Amniotic stem cell (primary cell): Measurements from ENCODE around the gene KCNA2.

ENCODE experiments used
- DNase-seq: peaks from one replicate; lab custom pipeline; 2025; lab: John Stamatoyannopoulos, UW

The KCNA2 gene

DNA sequence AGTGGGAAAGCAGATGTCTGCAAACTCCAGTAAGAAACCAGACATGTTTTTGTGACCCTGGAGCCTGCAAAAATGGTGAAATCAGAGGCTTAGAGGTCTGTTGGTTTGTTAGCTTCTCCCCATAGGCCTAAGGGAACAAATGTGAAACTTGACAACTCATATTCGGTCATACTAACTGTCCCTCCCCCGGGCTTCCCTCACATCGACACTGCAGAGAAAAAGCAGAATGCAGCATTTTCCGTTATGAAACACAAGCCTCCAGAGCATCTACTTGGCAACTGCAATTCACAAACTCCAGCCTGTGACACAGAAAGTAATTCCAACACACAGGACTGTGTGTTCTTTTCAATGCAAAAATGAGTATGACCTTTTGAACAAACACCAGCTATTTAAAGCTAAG, 3.7 kb downstream of the KCNA2 start:
- no peak for DNase-seq

DNA sequence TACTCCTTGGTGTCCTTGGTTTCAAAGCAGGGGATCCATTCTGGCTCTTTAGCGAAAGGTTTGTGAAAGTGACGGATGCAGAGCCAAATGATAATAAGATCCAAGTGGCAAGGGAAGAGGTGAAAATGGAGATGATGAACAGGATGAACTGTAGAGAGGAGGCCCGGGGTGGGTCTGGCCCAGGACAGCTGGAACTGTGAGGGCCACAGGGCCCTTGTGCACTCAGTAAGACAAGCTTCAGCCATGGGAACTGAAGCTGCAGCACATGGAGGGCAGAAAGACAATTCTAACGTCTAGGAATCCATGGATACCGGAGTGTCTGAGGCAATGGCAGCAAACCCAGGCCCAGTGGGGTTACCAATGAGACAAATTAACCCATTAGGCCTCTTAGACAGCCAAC, 4.8 kb downstream of the KCNA2 start:
- DNase-seq, result no peak

DNA sequence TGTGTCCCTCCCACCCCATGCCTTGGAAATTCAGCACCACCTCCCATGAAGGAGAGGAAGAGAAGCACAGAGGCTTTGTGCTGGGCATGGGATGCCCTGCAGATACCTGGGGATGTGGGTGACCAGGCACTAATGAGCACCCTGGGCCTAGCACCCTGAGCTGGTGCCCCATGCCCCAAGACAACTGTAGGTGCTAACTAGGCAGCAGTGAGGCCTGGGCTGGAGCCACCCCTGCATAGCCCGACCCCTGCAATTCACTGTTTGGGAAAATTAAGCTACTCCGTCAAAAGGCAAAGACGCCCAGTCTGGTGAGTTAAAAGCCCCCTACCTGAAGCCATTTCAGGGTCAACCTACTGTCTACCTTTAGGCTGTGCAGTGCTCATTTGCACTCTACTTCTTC, 5.4 kb downstream of the KCNA2 start:
- DNase-seq, result no peak

DNA sequence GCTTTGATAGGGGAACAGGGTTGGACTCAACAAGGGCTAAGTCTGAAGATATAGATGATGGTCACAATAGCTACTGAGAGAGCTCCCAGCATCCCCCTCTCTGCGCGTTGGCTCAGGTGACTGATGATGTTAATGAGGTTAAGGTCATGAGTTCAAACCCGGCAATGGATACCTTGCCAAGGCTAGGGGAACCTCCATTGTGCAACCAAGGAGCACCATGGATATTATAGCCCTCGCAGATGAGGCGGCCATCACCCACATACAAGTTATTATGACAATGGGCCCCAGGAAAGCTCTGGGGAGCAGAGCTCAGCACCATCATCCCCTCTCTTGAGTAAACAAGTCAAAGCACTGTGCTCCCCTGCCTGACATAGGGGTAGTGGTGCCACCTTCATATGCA, 8.2 kb downstream of the KCNA2 start:
- no peak for DNase-seq

DNA sequence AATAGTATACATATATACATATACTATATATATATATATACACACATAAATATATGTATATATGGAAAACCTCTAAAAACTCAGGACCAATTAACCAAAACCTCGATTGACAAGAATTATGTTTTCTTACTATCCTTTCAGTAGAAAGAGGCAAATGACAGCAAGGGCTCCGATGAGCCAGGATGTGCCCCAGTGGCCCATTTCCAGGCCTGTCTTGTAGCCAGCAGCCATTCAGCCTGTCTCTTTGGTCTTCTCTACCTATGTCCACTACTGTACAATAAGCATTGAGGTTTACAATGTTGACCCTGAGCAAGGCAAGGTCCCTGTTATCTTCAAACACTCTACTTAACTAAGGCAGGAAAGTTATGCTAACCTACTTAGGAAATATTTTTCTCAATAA, 9.8 kb downstream of the KCNA2 start:
- DNase-seq, result no peak

DNA sequence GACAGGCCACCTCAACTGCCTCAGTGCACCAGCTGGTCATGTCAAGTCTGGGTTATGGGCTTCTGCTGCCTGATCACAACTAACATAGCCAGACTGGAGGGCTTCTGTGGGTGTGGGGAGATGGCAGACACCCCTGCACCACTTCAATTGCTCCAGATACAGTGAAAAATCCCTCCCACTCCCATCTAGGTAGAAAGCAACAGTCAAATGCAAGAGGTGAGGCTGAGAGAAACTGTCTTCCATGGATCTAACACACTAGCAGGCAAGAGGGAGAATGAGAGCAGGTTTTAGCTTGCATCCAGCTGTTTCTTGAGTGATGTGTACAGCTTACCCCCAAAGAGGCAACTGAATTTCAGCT, 10.8 kb downstream of the KCNA2 start:
- no peak for DNase-seq

DNA sequence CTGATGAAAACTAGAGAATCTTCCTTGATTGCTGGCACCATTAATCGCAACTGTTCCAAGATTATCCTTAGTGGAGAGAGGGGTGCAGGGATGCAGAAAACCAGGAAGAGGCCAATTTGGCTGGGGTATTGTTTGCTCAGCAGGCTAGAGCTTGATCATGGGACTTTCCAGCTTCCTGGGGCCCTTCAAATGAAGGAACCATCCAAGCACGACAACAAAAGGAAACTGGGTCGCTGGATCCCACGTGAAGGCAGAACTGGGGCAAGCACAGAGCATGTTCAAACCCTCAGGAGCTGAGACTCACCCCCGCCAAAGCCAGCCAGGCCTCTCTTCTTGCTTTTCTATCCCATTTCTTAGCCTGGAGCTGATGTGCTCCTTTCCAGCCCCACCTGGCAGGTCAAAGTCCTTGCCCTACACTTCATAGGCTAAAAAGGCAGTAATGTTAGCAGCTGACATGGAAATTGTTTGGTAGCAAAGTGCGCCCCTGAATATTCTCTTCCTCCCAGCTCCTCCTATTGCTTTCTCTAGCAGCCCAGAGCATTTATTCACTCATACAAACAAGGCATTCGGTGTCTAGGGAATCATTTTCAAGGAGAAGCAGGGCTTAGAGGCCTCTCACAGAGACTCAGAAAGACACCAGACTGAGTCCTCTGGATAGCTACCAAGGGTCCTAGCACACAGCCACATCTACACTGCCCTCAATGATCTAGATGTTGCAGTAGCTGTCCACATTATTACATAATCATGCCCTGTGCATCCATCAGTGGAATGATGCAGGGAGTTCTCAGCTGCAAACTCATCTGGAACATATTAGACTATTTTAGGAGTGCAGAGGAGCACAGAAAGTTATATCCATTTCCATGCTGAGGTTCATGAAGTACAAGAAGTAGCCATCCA, 11.5 kb downstream of the KCNA2 start:
- DNase-seq, result no peak

DNA sequence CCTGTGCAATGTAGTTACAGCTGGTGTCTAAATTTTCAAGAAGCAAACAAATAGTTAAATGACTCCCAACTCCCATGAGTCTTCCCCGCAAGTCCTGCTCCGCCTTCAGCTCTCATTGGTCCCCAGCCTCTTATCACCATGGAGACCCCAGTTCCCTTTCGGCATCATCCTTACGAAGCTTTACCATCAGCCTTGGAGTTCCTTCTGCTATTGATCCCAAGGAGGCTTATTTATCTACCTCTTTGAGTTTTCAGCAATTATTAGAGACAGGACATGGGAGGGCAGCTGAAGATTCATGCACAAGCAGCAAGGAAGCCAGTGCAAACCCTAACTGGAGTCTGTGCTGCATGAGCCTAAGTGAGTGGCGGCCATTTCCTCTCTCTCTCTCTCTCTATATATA, 12.3 kb downstream of the KCNA2 start:
- DNase-seq, result no peak

DNA sequence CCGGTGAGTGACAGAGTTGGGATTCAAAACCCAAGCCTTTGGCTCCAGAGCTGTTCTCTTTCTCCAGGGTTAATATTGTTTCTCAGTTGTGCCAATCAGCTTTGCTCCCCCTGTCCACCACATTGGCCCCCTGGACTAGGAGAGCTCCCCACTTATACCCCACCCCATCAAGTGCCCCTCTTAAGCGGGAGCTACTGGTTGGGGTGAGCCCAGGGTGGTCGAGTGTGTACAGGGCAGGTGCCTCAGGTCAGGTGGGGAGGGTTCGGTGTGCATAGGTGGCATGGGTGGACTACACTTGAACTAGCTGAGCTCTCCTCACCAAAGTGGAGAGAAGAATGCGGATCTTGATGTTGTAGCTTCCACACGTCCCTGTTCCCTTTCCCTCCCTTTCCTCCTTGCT, 14.2 kb downstream of the KCNA2 start:
- no peak for DNase-seq

DNA sequence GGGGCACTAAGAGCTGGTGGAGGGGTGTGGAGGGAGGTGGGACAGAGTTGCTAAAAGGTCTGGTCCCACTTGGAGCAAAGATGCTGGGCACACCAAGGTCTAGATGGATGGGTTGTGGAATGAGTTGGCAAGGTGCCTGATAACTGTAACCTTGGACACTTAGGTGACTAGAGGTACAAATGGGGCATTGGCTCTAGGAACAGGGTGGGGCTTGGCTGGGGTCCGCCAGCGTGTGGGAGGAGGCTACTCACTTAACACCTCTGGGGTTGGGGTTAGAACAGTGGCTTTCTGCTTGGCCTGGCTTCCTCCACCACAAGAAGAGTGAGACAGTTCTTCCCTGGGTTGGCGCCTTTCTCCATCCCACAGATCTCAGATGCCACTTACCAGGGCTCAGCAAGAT, 17.2 kb downstream of the KCNA2 start:
- no peak for DNase-seq

DNA sequence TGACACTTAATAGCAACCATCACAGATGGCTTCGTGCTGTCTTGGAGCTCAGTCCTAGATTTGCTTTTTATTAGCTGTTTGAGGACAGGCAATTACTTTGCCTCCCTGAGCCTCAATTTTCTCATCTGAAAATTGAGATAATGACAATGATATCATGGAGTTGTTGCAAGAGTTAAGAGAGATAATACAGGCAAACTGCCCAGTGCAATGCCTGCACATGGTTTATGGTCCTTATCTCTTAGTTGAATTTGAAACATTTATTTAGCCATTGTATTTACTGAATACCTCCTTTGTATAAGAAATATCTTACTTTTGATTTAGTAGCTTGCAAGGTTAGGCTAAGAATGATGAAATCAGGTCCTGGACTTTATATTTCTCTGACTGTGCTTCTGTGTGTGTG, 17.7 kb downstream of the KCNA2 start:
- no peak for DNase-seq

DNA sequence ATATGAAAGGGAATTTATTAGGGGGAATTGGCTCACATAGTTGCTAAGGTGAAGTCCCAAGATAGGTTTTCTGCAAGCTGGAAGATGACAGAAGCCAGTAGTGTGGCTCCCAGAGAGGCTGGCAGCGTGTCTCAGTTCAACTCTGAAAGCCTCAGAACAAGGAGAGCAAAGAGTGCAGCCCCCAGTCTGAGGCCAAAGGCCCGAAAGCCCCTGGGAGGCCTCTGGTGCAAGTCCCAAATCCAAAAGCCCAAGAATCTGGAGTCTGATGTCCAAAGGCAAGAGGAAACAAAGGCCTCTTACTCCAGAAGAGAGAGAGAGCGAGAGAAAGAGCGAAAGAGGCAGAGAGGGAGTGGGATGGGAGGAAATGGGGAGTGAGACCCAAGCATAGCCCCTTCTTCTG, 18.3 kb downstream of the KCNA2 start:
- no peak for DNase-seq

DNA sequence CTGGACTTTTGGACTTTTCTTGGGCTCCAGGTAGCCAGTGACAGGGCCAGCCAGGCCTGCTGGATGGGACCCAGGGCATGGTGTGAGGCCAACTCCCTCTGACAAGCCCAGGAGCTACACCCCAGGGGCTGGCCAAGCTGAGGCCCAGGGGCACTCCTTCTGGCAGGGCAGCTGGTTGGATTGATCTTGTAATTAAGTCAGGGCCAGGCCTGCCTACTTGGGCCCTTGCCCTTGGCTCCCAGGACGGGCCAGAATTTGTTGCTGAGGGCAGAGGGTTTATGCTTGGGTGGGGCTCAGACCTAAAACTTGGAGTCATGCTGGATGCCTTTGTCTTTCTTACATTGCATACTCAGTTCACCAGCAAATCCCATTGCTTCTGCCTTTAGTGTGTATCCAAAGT, 20.7 kb downstream of the KCNA2 start:
- no peak for DNase-seq

DNA sequence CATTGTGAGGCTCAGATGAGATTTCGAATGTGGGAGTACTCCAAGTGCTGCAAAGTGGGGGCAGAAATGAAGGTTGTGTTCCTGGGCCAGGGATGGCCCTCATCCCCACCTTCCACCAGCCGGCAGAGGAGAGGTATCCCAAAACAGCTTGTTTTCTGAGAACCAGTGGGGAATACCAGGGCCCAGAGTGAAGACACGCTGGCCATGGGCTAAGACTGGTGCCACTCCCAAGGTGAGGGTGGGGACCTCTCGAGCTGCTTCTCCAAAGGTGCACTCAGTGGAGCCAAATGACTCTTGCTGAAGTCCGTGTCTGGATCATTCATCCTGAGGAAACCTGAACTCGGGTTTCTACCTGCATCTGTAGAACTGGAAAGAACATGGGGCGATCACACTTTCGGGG, 22.1 kb downstream of the KCNA2 start:
- DNase-seq, result no peak

DNA sequence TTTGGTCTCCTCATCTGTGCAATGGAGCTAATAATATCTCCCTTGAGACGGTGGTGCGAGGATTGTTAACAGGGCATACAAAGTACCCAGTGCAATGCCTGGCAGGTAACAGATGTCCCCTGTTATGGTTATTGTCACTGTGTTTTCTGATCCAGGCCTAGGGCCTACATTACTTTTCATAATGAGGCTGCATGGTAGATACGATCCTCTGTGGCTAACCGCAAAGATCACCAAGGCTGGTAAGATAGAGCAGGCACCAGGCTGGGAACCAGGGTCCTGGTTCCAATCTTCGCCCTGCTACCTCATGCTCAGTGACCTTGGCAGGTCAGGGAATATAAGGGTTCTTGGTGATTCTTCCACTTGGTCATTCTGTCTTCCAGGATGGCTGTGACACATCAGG, 22.7 kb downstream of the KCNA2 start:
- DNase-seq, result no peak

DNA sequence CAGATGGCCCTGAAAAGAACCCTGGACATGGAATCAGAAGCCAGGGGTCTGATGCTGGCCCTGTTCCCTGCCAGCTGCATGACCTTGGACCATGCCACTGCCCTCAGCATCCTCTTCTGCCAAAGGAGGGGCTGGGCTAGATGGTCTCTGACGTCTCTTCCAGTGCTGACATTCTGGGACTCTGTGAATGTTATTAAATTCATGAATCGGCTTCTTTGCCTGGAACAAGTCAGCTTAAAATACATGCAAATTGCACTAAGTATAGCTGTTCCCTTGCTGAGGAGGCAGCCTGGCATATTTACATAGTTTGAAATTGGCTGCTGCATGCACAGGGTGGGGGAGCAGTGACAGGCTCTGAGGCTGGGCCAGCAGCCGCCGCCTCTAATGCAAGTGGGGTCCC, 23.8 kb downstream of the KCNA2 start:
- no peak for DNase-seq

DNA sequence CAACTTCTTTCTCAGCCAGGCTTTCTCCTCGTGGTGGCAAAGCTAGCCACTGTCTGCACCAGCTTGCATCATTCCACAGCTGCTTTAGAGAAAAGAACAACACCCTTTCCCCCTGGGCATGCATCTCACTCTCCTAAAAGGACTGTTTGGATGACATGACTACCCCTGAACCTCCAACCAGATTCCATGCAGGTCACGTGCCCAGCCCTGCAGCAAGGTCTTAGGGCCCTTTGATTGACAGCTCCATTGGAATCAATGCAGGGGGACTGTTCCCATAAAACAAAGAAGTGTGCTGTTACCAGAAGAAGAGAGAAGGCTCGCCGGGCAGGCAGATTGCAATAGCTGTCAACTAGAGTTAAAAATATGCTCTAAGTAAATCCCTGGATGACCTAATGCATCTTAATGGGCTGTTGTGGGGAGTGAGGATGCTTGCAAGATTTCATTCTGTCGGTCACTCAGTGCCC, 24.4 kb downstream of the KCNA2 start:
- DNase-seq, result no peak

DNA sequence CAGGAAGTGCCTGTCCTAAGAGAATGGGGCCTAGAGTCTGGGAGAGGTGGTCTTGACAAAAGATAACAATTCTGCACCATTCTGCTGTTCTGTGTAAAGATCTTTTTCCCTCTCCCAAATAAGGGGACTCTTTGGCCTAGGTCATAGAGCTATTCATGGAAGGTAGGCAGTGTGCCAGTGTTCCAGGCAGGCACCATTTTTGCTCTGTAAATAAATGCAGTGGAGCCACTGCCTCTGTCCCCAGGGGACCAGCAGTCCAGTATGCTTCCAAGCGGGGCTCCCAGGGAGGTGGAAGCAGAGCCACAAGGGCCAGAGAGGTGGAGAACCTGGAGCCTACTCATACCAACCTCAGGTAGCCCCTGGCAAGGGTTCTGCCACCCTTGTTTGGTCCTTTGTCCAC, 25.9 kb downstream of the KCNA2 start:
- DNase-seq, result no peak

DNA sequence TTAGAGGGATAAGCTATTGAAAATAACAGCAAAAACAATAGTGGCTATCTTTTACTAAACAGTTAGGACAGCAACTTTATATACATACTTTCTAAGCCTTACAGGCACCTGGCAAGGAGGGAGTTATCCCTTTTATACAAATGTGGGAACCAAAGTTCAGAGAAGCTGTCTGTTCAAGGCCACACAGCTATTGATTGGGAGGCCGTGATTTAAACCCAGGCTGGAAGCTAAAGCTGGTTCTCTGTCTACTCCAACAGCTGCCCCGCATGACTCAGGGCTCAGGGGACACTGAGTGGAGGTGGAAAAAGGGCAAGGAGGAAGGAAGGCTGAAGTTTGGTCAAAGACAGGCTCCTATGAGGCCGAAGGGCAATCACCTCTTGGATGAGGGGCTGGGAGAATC, 26.7 kb downstream of the KCNA2 start:
- DNase-seq, result no peak

DNA sequence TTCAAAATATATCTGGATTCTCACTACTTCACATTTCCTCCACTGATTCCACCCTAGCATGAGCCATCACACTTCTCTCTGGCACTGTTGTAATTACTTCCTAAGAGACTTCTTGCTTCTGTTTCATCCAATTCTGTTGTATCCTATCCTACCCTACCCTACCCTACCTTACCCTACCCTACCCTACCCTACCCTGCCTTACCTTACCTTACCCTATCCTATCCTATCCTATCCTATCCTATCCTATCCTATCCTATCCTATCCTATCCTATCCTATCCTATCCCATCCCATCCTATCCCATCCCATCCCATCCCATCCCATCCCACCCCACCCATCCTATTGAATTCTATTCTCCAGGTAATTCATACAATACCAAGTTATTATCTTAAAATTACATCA, 29.7 kb downstream of the KCNA2 start:
- DNase-seq, result no peak

DNA sequence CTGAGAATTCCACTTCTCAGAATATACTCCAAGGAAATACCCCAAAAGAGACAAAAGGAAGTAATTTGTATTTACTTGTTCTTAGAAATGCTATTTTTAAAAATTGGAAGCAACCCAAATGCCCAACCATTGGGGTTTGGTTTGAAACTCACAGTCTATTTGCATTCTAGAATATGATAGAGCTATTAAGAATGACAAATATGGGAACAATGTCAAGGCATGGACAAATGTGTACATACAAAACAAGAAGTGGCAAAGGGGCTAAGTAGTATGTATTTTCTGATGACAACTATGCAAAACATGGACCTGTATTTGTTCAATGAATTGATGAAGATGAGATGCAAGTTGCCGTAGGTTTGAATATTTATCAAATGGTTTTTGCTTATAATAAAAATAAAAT, 32.8 kb downstream of the KCNA2 start:
- no peak for DNase-seq

DNA sequence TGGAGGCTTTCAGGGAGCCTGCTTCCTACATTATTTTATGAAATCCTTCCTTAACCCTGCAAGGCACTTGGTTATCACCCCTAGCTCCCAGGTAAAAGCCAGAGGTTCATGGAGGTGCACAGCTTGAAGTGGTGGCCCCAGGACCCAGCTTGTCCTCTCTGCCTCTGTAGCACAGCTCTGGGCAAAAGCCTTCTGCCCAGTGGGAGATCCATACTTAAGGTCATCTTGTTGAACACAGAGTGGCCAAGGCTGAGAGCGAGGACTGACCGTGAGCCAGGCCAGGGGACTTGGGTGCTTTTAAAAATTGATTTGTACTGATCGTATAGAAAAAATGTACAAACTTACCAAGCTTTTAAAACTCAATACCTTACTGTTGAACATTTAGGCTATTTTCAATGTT, 33.4 kb downstream of the KCNA2 start:
- DNase-seq, result no peak

DNA sequence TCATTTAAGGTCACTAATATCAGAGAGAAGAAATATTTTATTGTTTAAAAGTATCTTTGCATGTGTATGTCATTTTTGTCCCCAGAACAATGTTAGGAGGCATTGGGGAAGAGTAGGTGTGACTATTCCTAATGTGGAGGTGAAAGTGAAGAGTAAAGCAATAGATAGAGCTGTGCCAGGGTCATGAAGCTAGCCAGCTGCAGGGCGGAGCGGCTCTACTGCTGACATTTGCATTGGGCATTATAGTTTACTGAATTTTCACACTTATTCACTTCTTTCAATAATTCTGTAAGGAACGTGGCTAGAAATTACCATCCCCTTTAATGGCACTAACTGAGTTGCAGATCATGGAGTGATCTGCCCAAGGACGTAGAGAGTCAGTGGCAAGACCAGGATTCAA, 35.3 kb downstream of the KCNA2 start:
- no peak for DNase-seq

DNA sequence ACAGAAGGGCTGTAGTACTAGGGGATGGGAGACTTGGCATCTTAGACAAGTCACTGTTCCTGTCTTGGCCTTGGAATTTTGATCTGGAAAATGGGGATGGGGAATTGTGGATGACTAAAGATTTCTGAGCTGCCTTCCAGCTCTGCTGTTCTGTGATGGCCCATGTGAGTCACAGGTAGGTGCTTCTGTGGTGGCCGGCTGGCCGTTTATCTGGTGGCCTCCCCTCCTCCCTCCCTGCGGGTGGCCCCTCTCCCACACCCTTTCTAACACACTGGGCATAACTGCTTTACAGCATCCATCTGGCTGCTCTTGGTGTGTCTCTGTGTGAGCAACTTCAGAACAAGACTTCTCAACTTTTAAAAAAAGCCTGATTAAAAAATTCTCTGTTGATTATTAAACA, 35.9 kb downstream of the KCNA2 start:
- DNase-seq, result no peak
